Adrenal gland (tissue), 5 donors: Measurements from ENCODE around the gene AP3M1.

Experiments used
- CTCF ChIP-seq, 6 experiments: fragments of 450-650 bp in 4 of 6; fragments of 200-600 bp in 2 of 6; sonication (generic) in 1 of 6; IDR thresholded peaks; 1 replicate in 5 of 6; 2 replicates in 1 of 6; pipeline versions ENCODE4 v1.5.1 to v1.8.0; 2016 to 2021; ENCODE audit warnings: antibody characterized with exemption in 6 of 6, mild to moderate bottlenecking in 2 of 6, moderate library complexity in 1 of 6
- POLR2A ChIP-seq, 2 donors: fragments of 450-650 bp; IDR thresholded peaks; one replicate each; pipeline ENCODE4 v1.6.1; 2017; ENCODE audit warnings: antibody characterized with exemption in 2 of 2, mild to moderate bottlenecking in 2 of 2, moderate library complexity in 1 of 2
- donor health status: DM: no; HTN: no; CAD: no.

GRCh38 chr10:74118804-74119203 lies 31.8 kb downstream of the AP3M1 start:
- no peak for TF ChIP-seq POLR2A (IDR thresholded peaks at IDR 0.05)
- no peak for TF ChIP-seq CTCF (IDR thresholded peaks at IDR 0.05)
